BLaER1 (cell line): ENCODE measurements around the gene SH3BGR.

Experiments
- H3K27ac ChIP-seq: shearing (Covaris generic); formaldehyde crosslinking; 2 replicates; pipeline ENCODE4 v1.8.1; 2022
- H3K27me3 ChIP-seq: shearing (Covaris generic); formaldehyde crosslinking; 2 replicates; pipeline ENCODE4 v1.8.1; 2022
- H3K36me3 ChIP-seq: shearing (Covaris generic); formaldehyde crosslinking; 2 replicates; pipeline ENCODE4 v1.8.1; 2022
- H3K4me1 ChIP-seq: shearing (Covaris generic); formaldehyde crosslinking; 2 replicates; pipeline ENCODE4 v1.8.1; 2022
- H3K4me2 ChIP-seq: shearing (Covaris generic); formaldehyde crosslinking; 2 replicates; pipeline ENCODE4 v1.8.1; 2022
- H3K4me3 ChIP-seq: shearing (Covaris generic); formaldehyde crosslinking; 2 replicates; pipeline ENCODE4 v1.8.1; 2022
- H3K9ac ChIP-seq: shearing (Covaris generic); formaldehyde crosslinking; 2 replicates; pipeline ENCODE4 v1.8.1; 2022
- H3K9me3 ChIP-seq: shearing (Covaris generic); formaldehyde crosslinking; 2 replicates; pipeline ENCODE4 v1.8.1; 2022
- H4K20me1 ChIP-seq: shearing (Covaris generic); formaldehyde crosslinking; 2 replicates; pipeline ENCODE4 v1.8.1; 2022
- Cebpa-rat ChIP-seq: shearing (Covaris generic); IDR thresholded peaks from 2 replicates; pipeline ENCODE4 v1.8.1; 2022

The SH3BGR gene

GRCh38 chr21:39441502-39442475 is 10.0 kb upstream of the SH3BGR start:
- H3K9ac ChIP-seq: no peak overlapping the region
- H3K27me3 ChIP-seq: no peaks in the 10 kb centered on the region
- peaks cover 14% of the 10 kb centered on the region for H3K4me1 ChIP-seq
- H3K27ac ChIP-seq: no peak overlapping the region
- no peaks in the 10 kb centered on the region for H4K20me1 ChIP-seq
- H3K36me3 ChIP-seq: no peaks in the 10 kb centered on the region
- no peak overlapping the region for H3K4me2 ChIP-seq
- no peak for TF ChIP-seq Cebpa-rat
- H3K9me3 ChIP-seq: no peaks in the 10 kb centered on the region
- H3K4me3 ChIP-seq: no peak overlapping the region

- no peak for TF ChIP-seq Cebpa-rat
- peaks cover 14% of the 10 kb centered on the region for H3K4me1 ChIP-seq
- no peaks in the 10 kb centered on the region for H3K9me3 ChIP-seq
- no peaks in the 10 kb centered on the region for H4K20me1 ChIP-seq
- no peak overlapping the region for H3K27ac ChIP-seq
- H3K9ac ChIP-seq: peak overlapping the region; percentile 75
- no peaks in the 10 kb centered on the region for H3K27me3 ChIP-seq
- peak overlapping the region; percentile 87 for H3K4me2 ChIP-seq
- no peaks in the 10 kb centered on the region for H3K36me3 ChIP-seq
- peak overlapping the region; percentile 92 for H3K4me3 ChIP-seq
Observed at GRCh38 chr21:39444421-39445180, 7.2 kb upstream of the SH3BGR start.

- Histone ChIP-seq H4K20me1 (no peaks in the 10 kb centered on the region), H3K27me3 (no peaks in the 10 kb centered on the region), H3K9me3 (no peaks in the 10 kb centered on the region), H3K4me1 (peaks cover 14% of the 10 kb centered on the region), H3K9ac (peak within 1 kb of the TSS; percentile 75), H3K4me3 (peak within 1 kb of the TSS; percentile 92), H3K4me2 (peak within 1 kb of the TSS; percentile 87), H3K36me3 (no peaks in the 10 kb centered on the region), H3K27ac (peak within 1 kb of the TSS; percentile 61)
- TF ChIP-seq Cebpa-rat: no peak
Observed at GRCh38 chr21:39445321-39446269, 6.2 kb upstream of the SH3BGR start, which contains the start of gene LCA5L. TSS of gene LCA5L (minus strand) at chr21:39445778. CDS start at chr21:39428493, 17,285 bp downstream.

GRCh38 chr21:39447264-39447663 is 4.5 kb upstream of the SH3BGR start:
- Histone ChIP-seq H3K4me2 (no peak overlapping the region), H3K27ac (no peak overlapping the region), H3K27me3 (no peaks in the 10 kb centered on the region), H3K4me3 (no peak overlapping the region), H3K4me1 (peaks cover 14% of the 10 kb centered on the region), H4K20me1 (no peaks in the 10 kb centered on the region), H3K36me3 (no peaks in the 10 kb centered on the region), H3K9me3 (no peaks in the 10 kb centered on the region), H3K9ac (no peak overlapping the region)
- TF ChIP-seq Cebpa-rat: no peak

- no peaks in the 10 kb centered on the region for H3K4me1 ChIP-seq
- no peaks in the 10 kb centered on the region for H4K20me1 ChIP-seq
- H3K27ac ChIP-seq: no peak overlapping the region
- no peak overlapping the region for H3K4me3 ChIP-seq
- H3K4me2 ChIP-seq: no peak overlapping the region
- no peak overlapping the region for H3K9ac ChIP-seq
- H3K27me3 ChIP-seq: no peaks in the 10 kb centered on the region
- TF ChIP-seq Cebpa-rat: no peak
- no peaks in the 10 kb centered on the region for H3K36me3 ChIP-seq
- H3K9me3 ChIP-seq: no peaks in the 10 kb centered on the region
Observed at GRCh38 chr21:39452207-39452969, 618 bp downstream of the SH3BGR start.

DNA sequence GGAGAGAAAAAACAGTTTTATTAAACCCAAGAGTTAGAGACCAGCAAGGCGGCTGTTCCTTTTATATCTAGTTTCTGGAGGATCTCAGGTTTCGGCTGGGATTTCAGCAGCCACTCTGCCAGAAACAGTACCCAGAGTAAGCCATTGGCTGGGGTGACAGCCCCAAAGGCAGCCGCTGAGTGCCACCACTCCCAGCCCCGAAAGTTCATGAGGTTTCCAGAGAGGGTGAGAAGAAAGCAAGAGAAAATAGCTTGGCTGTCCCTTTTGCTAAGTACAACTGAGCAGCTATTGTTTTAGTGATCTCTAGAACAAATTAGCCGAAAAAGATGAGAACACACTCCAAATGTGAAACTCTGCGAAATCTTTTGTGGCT is 1.2 kb downstream of the SH3BGR start:
- Histone ChIP-seq H3K36me3 (no peaks in the 10 kb centered on the region), H4K20me1 (no peaks in the 10 kb centered on the region), H3K9me3 (no peaks in the 10 kb centered on the region), H3K4me2 (no peak overlapping the region), H3K27ac (no peak overlapping the region), H3K27me3 (no peaks in the 10 kb centered on the region), H3K4me1 (no peaks in the 10 kb centered on the region), H3K4me3 (no peak overlapping the region), H3K9ac (no peak overlapping the region)
- TF ChIP-seq Cebpa-rat: no peak

DNA sequence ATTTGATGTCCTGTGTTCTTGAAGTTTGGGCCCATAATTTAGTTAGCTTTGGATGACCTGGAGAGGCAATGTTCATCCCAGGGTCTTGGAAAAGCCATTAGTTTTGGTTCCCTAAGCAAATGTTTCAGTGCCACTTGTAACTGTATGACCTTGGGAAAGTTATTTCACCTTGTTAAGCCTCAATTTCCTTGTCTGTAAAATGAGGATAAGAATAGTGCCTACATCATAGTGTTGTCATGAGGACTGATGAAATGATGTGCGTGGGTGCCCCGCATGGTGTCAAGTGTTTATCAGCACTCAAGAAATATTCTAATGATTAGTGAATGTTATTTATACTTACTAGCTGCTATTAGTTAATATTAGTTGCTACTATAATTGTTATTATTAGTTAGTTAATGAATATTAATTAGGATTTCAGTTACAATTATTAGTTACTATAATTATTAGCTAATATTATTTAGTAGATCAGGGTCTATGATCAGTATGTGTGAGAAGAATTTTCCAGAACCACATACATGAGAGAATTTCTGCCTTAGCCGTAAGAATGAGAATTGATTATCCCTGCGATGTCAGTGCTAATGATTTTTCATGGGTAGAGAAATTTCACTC is 1.9 kb downstream of the SH3BGR start:
- no peak for TF ChIP-seq Cebpa-rat
- H3K27me3 ChIP-seq: no peaks in the 10 kb centered on the region
- no peaks in the 10 kb centered on the region for H3K4me1 ChIP-seq

DNA sequence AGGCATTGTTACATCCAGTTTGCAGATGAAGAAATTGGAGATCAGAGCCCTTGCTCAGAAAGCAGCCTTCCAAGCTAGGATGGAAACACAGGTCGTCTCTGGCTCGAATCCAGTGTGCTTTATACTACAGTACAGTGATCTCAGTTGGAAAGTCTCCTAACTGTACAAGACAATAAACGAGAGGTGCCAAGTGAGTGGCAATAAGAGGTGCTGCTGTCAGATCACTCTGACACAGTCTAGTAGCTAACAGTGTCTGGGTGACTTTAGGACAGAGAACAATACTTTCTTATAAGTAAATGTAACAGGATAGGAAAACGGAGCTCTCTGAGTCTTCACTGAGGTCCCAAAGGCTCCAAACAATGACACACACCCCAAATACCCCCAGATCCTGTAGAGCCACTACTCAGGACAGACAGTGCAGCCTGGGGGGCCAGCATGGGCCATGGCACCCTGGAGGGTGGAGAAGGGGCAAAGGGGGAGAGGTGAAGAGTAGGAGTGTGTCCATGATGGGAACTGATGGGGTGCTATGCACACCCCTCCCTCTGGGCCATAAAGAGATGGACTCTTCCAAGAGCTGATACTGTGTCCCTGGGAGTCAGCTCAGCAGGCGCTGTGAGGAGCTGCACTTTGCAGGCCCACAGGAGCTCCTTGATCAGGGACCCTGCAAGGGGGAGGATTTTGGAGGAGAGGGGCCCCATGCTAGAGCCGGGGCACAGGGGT is 3.3 kb downstream of the SH3BGR start:
- no peak for TF ChIP-seq Cebpa-rat
- Histone ChIP-seq H3K27ac (no peak overlapping the region), H3K9ac (no peak overlapping the region), H3K4me3 (no peak overlapping the region), H3K4me2 (no peak overlapping the region), H4K20me1 (no peaks in the 10 kb centered on the region), H3K9me3 (no peaks in the 10 kb centered on the region), H3K27me3 (no peaks in the 10 kb centered on the region), H3K36me3 (no peaks in the 10 kb centered on the region), H3K4me1 (no peaks in the 10 kb centered on the region)

More for the DNA sequence above, 1.9 kb downstream of the SH3BGR start:
- Histone ChIP-seq H3K36me3 (no peaks in the 10 kb centered on the region), H3K4me2 (no peak overlapping the region), H3K9me3 (no peaks in the 10 kb centered on the region), H3K27ac (no peak overlapping the region), H3K4me3 (no peak overlapping the region), H4K20me1 (no peaks in the 10 kb centered on the region), H3K9ac (no peak overlapping the region)
